Astrocyte (in vitro differentiated cells and primary cell): ENCODE measurements around the gene SP7.

Source experiments
- CTCF ChIP-seq: IDR thresholded peaks from 2 replicates; pipeline ENCODE4 v1.5.1; 2011; ENCODE audit warnings: low read depth, mild to moderate bottlenecking, inconsistent platforms, low read length, moderate library complexity; ENCODE audit not compliant: insufficient read depth
- EZH2 ChIP-seq: IDR thresholded peaks from 2 replicates; pipeline ENCODE4 v1.6.1; 2012; ENCODE audit warnings: mild to moderate bottlenecking, low read length, inconsistent platforms; ENCODE audit not compliant: insufficient read depth

GRCh38 chr12:53352331-53353256 lies 16.4 kb upstream of the SP7 start:
- TF ChIP-seq CTCF (peak; percentile 89), EZH2 (no peak)
